ENCODE data around the gene MBLAC1.

The MBLAC1 gene

DNA sequence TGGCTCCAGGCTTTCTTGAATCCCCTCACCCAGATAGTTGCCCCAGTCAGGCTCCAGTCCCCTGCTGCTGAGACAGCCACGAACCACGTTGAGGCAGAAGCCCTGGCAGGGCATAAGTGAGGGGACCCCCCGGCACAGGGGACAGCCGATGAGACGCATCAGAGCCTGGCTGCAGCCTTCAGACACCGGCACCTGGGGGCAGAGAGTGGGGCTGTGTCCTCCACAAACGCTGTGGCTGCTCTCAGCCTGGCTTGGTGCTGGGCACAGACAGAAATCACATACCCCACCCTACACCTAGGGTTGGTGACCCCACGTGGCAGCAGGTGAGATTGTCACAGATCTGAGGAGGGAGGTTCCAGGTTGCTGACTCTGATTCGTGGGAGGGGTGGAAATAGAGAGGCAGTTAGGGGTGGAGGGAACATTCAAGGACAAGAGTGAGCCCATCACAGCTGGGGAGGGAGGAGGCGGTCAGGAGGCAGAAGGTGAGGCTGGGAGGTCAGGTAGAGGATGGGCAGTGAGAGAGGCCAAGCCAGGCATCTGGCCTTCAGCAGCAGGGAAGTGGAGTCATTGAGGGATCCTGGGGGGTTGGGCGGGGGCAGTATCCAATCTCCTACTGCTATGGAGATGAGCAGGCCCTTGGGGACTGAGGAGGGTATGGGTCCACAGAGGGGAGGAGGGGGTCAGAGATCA lies 47.2 kb downstream of the MBLAC1 start:
- no peak for DNase-seq (ENCODE audit: low read depth)

DNA sequence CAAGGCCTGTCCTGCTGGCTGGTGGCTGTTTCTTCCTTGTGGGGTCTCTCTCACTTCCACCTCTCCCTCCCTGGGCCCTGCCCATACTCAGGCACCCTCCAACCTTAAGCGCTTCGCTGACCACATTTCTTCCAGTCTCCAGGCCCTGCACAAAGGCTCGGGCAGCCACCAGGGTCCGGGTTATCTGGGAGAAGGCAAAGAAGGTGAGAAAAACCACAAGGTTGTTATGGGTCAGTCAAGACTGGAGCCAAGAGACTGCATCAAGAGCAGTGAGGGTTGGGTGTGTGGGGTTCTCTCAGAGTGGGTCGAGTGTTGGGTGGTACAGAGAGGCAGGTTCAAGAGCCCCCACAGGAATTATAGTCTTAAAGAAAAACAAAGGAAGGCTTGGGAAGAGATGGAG lies 47.8 kb downstream of the MBLAC1 start:
- no peak for DNase-seq (ENCODE audit: low read depth)

DNA sequence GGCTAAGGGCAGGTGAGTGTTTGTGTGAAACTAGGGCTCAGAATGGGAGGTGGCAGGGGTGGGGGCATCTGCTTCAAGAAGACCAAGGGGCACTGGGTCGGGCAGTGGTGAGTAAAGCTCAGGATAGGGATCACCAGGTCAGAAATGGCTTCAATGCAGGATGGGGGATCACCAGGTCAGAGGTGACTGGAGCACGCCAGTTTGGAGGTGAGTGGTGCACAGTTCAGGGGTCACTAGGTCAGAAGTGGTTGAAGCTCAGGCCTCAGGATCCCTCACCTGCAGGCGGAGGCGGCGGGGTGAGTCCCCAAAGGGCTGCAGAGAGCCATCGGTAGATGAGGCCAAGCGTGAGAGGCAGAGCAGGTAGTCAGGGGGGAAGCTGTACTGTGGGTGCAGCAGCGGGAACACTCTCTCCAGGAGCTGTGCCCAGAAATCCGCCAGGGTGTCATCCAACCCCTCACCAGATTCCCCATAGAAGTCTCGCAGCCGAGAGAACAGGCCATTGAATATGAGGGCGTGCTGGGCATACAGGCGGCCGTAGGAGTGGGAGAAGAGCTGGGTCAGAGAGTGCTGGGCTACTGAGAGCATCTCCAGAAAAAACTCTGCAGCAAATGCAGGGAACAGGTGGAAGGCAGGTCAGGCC lies 48.6 kb downstream of the MBLAC1 start:
- no peak for DNase-seq (ENCODE audit: low read depth)

DNA sequence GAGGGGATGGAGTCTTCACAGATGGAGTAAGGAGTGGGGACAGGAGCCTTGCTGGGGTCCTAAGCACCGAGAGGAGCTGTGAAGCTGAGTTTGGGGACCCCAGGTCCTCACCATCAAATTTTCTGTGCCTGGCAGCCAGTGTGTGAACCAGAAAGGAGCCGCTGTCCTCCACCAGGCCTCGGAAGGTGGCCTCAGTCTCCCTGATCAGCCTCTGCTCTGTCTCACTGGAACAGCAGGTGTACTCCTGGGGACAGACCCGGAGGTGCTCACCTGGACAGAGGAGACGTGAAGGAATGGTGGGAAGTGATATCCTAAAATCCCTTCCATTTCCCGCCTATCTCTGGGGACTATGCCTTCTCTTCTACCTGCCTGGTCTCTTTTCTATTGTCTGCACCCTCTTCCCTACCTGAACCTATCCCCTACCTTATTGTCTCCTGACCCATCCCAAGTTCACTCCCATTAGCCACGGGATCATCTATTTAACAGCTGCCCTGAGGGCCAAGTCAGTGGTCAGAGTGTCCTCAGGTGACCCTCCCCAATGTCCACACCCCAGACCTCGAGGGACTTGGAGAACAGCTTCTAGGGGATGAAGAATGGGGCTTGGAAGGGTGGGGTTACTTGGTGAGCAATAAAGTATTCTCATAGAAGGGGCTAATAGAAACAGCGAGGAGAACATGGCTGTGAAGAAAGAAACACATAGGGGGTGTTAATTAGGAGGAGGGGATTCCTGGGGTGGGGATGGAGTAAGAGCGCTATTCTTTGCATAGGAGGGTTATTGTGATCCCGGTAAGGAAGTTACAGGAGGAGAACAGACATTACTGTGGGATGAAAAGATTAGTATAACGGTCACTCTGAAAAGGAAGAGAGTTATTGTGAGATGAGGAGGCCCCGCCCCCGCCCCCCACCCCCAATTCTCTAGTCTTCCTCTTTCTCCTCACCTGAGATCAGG lies 49.6 kb downstream of the MBLAC1 start:
- no peak for DNase-seq (ENCODE audit: low read depth)

DNA sequence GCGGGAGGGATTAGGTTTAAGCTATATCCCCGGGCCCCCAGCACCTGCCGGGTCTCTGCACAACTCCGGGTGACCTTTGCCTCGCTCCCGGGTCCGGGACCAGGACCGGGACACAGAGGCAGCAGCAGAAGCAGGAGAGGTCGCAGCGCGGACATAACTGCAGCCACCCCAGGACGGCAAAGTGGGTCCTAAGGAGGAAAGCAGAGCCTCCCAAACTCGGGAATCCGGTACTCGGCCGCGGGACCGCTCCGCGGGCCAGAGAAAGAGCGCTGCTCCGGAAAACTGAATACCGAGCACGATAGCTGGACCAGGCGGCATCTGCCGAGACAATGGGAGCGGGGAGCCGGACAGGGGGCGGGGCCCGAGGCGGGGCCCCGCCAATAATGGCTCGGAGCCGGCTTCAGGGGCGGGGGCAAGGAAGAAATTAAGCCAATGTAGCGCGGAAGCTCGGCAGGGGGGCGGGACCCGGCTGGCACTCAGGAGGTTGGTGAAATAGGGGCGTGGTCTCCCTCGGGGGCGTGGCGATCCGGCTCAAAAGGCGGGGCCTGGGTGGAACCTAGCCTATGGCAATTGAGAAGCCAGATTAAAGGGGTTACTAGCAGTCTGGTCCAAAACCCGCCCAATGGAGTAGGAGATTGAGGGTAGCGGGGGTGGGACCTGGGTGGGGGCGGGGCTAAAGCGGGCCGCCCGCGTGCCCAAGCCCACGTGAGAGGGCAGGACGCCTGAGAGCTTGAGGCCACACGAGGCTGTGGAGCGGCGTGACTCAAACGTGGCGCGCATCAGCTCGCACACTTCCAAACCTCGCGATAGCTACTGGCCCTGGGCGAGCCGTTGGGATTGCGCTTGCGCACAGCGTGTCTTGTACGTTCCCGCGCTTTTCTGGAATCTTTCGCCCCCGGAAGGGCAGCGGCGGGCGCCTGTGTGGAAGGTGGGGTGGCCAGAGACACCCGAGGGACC lies 50.6 kb downstream of the MBLAC1 start, which contains the start of the genes GPC2 and STAG3:
Gene GPC2 (minus strand): TSS at position 337 of the 957 bp plus-strand sequence. CDS start 182 bp downstream, at position 155.
Gene STAG3 (plus strand): TSS at position 874 of the 957 bp plus-strand sequence. CDS start 2,639 bp downstream, outside the sequence.
- peak; percentile 94 for DNase-seq (ENCODE audit: low read depth)

Measured in stimulated activated CD8-positive, alpha-beta memory T cell treated with anti-CD3 and anti-CD28 coated beads, Interleukin-12 subunit alpha, Interleukin-12 subunit beta, amount 100 ng/mL, for 4 hours (primary cell).